ENCODE results near the gene EFCAB6.

EFCAB6 gene

GRCh38 chr22:43636086-43636485 lies 176.0 kb downstream of the EFCAB6 start:
- Histone ChIP-seq H3K9me3 (replicated peaks; ENCODE audit: low read length) (peaks cover 4% of the 10 kb centered on the region), H3K4me2 (ENCODE audit: low read length) (no peak overlapping the region)

GRCh38 chr22:43635101-43635500 lies 177.0 kb downstream of the EFCAB6 start:
- Histone ChIP-seq H3K9me3 (replicated peaks; ENCODE audit: low read length) (peaks cover 4% of the 10 kb centered on the region), H3K4me1 (ENCODE audit: control insufficient read depth, insufficient read depth, low read length) (no peaks in the 10 kb centered on the region), H3K4me2 (ENCODE audit: low read length) (no peak overlapping the region), H3K9ac (ENCODE audit: low read depth, low read length) (no peak overlapping the region), H3K4me3 (ENCODE audit: low read length) (no peak overlapping the region), H3K27me3 (ENCODE audit: control insufficient read depth, insufficient read depth, low read length) (no peaks in the 10 kb centered on the region), H3K36me3 (ENCODE audit: insufficient read depth, low read length) (no peaks in the 10 kb centered on the region)

More at GRCh38 chr22:43636086-43636485, 176.0 kb downstream of the EFCAB6 start:
- Histone ChIP-seq H3K36me3 (ENCODE audit: insufficient read depth, low read length) (no peaks in the 10 kb centered on the region), H3K4me3 (ENCODE audit: low read length) (no peak overlapping the region), H3K9ac (ENCODE audit: low read depth, low read length) (no peak overlapping the region), H3K27me3 (ENCODE audit: control insufficient read depth, insufficient read depth, low read length) (no peaks in the 10 kb centered on the region), H3K4me1 (ENCODE audit: control insufficient read depth, insufficient read depth, low read length) (no peaks in the 10 kb centered on the region)

- Histone ChIP-seq H3K36me3 (ENCODE audit: insufficient read depth, low read length) (no peaks in the 10 kb centered on the region), H3K4me1 (ENCODE audit: control insufficient read depth, insufficient read depth, low read length) (no peaks in the 10 kb centered on the region)
Measured at GRCh38 chr22:43634316-43634715, 177.8 kb downstream of the EFCAB6 start.

GRCh38 chr22:43633631-43634285 lies 178.3 kb downstream of the EFCAB6 start:
- H3K4me2 ChIP-seq (ENCODE audit: low read length) = no peak overlapping the region
- H3K27me3 ChIP-seq (ENCODE audit: control insufficient read depth, insufficient read depth, low read length) = no peaks in the 10 kb centered on the region
- no peaks in the 10 kb centered on the region for H3K36me3 ChIP-seq (ENCODE audit: insufficient read depth, low read length)
- no peaks in the 10 kb centered on the region for H3K9me3 ChIP-seq (replicated peaks; ENCODE audit: low read length)
- H3K4me1 ChIP-seq (ENCODE audit: control insufficient read depth, insufficient read depth, low read length) = no peaks in the 10 kb centered on the region
- no peak overlapping the region for H3K9ac ChIP-seq (ENCODE audit: low read depth, low read length)
- no peak overlapping the region for H3K4me3 ChIP-seq (ENCODE audit: low read length)

More at GRCh38 chr22:43634316-43634715, 177.8 kb downstream of the EFCAB6 start:
- H3K9me3 ChIP-seq (replicated peaks; ENCODE audit: low read length) = peaks cover 4% of the 10 kb centered on the region
- no peak overlapping the region for H3K4me2 ChIP-seq (ENCODE audit: low read length)
- H3K27me3 ChIP-seq (ENCODE audit: control insufficient read depth, insufficient read depth, low read length) = no peaks in the 10 kb centered on the region
- no peak overlapping the region for H3K4me3 ChIP-seq (ENCODE audit: low read length)
- H3K9ac ChIP-seq (ENCODE audit: low read depth, low read length) = no peak overlapping the region

- Histone ChIP-seq H3K4me1 (ENCODE audit: control insufficient read depth, insufficient read depth, low read length) (no peaks in the 10 kb centered on the region), H3K27me3 (ENCODE audit: control insufficient read depth, insufficient read depth, low read length) (no peaks in the 10 kb centered on the region), H3K4me3 (ENCODE audit: low read length) (no peak overlapping the region), H3K36me3 (ENCODE audit: insufficient read depth, low read length) (no peaks in the 10 kb centered on the region), H3K9ac (ENCODE audit: low read depth, low read length) (no peak overlapping the region), H3K4me2 (ENCODE audit: low read length) (no peak overlapping the region), H3K9me3 (replicated peaks; ENCODE audit: low read length) (no peaks in the 10 kb centered on the region)
Measured at GRCh38 chr22:43631846-43632245, 180.3 kb downstream of the EFCAB6 start.

GRCh38 chr22:43631201-43631600 lies 180.9 kb downstream of the EFCAB6 start:
- no peaks in the 10 kb centered on the region for H3K27me3 ChIP-seq (ENCODE audit: control insufficient read depth, insufficient read depth, low read length)
- no peak overlapping the region for H3K4me3 ChIP-seq (ENCODE audit: low read length)
- H3K9ac ChIP-seq (ENCODE audit: low read depth, low read length) = no peak overlapping the region
- H3K4me2 ChIP-seq (ENCODE audit: low read length) = no peak overlapping the region
- H3K9me3 ChIP-seq (replicated peaks; ENCODE audit: low read length) = no peaks in the 10 kb centered on the region
- H3K36me3 ChIP-seq (ENCODE audit: insufficient read depth, low read length) = no peaks in the 10 kb centered on the region
- no peaks in the 10 kb centered on the region for H3K4me1 ChIP-seq (ENCODE audit: control insufficient read depth, insufficient read depth, low read length)

- no peaks in the 10 kb centered on the region for H3K9me3 ChIP-seq (replicated peaks; ENCODE audit: low read length)
Measured at GRCh38 chr22:43630451-43630850, 181.7 kb downstream of the EFCAB6 start.

GRCh38 chr22:43628250-43628649 lies 183.9 kb downstream of the EFCAB6 start:
- Histone ChIP-seq H3K9me3 (replicated peaks; ENCODE audit: low read length) (no peaks in the 10 kb centered on the region), H3K27me3 (ENCODE audit: control insufficient read depth, insufficient read depth, low read length) (no peaks in the 10 kb centered on the region), H3K4me2 (ENCODE audit: low read length) (no peak overlapping the region), H3K36me3 (ENCODE audit: insufficient read depth, low read length) (no peaks in the 10 kb centered on the region), H3K4me3 (ENCODE audit: low read length) (no peak overlapping the region), H3K9ac (ENCODE audit: low read depth, low read length) (no peak overlapping the region), H3K4me1 (ENCODE audit: control insufficient read depth, insufficient read depth, low read length) (no peaks in the 10 kb centered on the region)

More at GRCh38 chr22:43630451-43630850, 181.7 kb downstream of the EFCAB6 start:
- no peaks in the 10 kb centered on the region for H3K4me1 ChIP-seq (ENCODE audit: control insufficient read depth, insufficient read depth, low read length)
- H3K4me3 ChIP-seq (ENCODE audit: low read length) = no peak overlapping the region
- H3K9ac ChIP-seq (ENCODE audit: low read depth, low read length) = no peak overlapping the region
- no peak overlapping the region for H3K4me2 ChIP-seq (ENCODE audit: low read length)
- no peaks in the 10 kb centered on the region for H3K27me3 ChIP-seq (ENCODE audit: control insufficient read depth, insufficient read depth, low read length)
- H3K36me3 ChIP-seq (ENCODE audit: insufficient read depth, low read length) = no peaks in the 10 kb centered on the region

GRCh38 chr22:43627485-43628213 lies 184.5 kb downstream of the EFCAB6 start:
- H3K27me3 ChIP-seq (ENCODE audit: control insufficient read depth, insufficient read depth, low read length) = no peaks in the 10 kb centered on the region
- no peak overlapping the region for H3K4me3 ChIP-seq (ENCODE audit: low read length)
- no peaks in the 10 kb centered on the region for H3K4me1 ChIP-seq (ENCODE audit: control insufficient read depth, insufficient read depth, low read length)
- no peaks in the 10 kb centered on the region for H3K9me3 ChIP-seq (replicated peaks; ENCODE audit: low read length)
- no peaks in the 10 kb centered on the region for H3K36me3 ChIP-seq (ENCODE audit: insufficient read depth, low read length)
- no peak overlapping the region for H3K4me2 ChIP-seq (ENCODE audit: low read length)
- no peak overlapping the region for H3K9ac ChIP-seq (ENCODE audit: low read depth, low read length)

- Histone ChIP-seq H3K27me3 (ENCODE audit: control insufficient read depth, insufficient read depth, low read length) (no peaks in the 10 kb centered on the region), H3K36me3 (ENCODE audit: insufficient read depth, low read length) (no peaks in the 10 kb centered on the region), H3K4me2 (ENCODE audit: low read length) (no peak overlapping the region), H3K4me3 (ENCODE audit: low read length) (no peak overlapping the region), H3K4me1 (ENCODE audit: control insufficient read depth, insufficient read depth, low read length) (no peaks in the 10 kb centered on the region), H3K9ac (ENCODE audit: low read depth, low read length) (no peak overlapping the region), H3K9me3 (replicated peaks; ENCODE audit: low read length) (no peaks in the 10 kb centered on the region)
Measured at GRCh38 chr22:43625242-43625641, 186.9 kb downstream of the EFCAB6 start.

- H3K4me1 ChIP-seq (ENCODE audit: control insufficient read depth, insufficient read depth, low read length) = no peaks in the 10 kb centered on the region
- no peaks in the 10 kb centered on the region for H3K9me3 ChIP-seq (replicated peaks; ENCODE audit: low read length)
- H3K9ac ChIP-seq (ENCODE audit: low read depth, low read length) = no peak overlapping the region
Measured at GRCh38 chr22:43624144-43624998, 187.7 kb downstream of the EFCAB6 start.

More at GRCh38 chr22:43624144-43624998, 187.7 kb downstream of the EFCAB6 start:
- Histone ChIP-seq H3K4me3 (ENCODE audit: low read length) (no peak overlapping the region), H3K27me3 (ENCODE audit: control insufficient read depth, insufficient read depth, low read length) (no peaks in the 10 kb centered on the region), H3K4me2 (ENCODE audit: low read length) (no peak overlapping the region), H3K36me3 (ENCODE audit: insufficient read depth, low read length) (no peaks in the 10 kb centered on the region)

All from skeletal muscle satellite cell (primary cell).